GM18870 (cell line): ENCODE measurements around the gene TAAR8.
"Not testable (repeated sequence)": the region's sequence is repeated elsewhere in the genome, so short reads cannot be mapped to it uniquely, and the experiment has no call there.

Experiments
- ATAC-seq: cut with Tn5 transposase; IDR thresholded peaks from one replicate; pipeline ENCODE4 v1.9.1; 2021; ENCODE audit warnings: moderate library complexity; ENCODE audit not compliant: unreplicated experiment

Gene TAAR8

GRCh38 chr6:132552372-132552771 lies at the start of gene TAAR8:
Gene TAAR8 (plus strand): TSS chr6:132552672. CDS start chr6:132552693, 21 bp downstream.
- ATAC-seq, result no peak

GRCh38 chr6:132504757-132505156 lies 47.7 kb upstream of the TAAR8 start:
- ATAC-seq, result no peak

GRCh38 chr6:132505158-132505557 lies 47.3 kb upstream of the TAAR8 start:
- ATAC-seq, result no peak

GRCh38 chr6:132506461-132506860 lies 46.0 kb upstream of the TAAR8 start:
- ATAC-seq, result no peak

GRCh38 chr6:132506869-132507808 lies 45.3 kb upstream of the TAAR8 start:
- ATAC-seq, result no peak

DNA sequence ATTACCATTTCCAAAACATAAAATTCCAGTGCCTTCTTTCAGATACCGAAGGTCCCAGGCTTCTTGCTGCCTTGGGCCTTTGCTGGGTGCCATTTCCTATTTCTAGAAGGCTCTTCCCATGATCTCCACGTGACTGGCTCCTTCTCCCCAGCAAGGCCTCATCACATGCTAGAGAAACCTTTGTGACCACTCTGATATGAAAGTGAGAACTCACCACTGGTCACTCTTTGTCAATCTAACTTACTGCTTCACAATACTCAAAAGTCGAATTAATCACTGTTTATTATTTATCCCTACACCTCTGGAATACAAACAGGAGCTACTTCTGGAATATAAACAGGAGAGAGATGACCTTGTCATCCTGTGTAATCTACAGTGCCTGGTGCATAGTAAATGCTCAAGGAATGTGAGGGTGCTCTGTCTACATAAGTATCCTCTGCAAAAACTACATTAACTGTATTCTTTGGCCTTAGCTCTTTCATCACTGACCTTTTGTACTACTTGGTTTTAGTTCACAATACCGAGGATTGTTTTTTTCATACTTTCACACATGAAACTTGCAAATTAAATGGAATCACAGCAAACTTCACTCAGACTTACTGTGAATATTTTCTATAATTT lies 41.2 kb upstream of the TAAR8 start:
- no peak for ATAC-seq

GRCh38 chr6:132511831-132512220 lies 40.6 kb upstream of the TAAR8 start:
- ATAC-seq, result no peak

DNA sequence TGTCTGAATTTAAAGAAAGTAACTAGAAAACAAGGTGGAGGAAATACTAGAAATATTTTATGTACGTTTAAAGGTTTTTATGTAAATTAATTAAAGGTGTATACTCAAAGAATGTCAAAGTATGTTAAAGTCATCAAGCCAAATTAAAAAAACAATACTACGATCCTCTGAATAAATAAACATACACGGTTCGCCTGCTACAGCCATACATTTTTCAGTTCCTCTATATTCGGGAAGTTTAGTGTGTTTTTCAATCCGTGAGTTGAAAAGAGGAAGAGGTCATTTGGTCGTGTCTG lies 40.2 kb upstream of the TAAR8 start:
- ATAC-seq, result no peak

DNA sequence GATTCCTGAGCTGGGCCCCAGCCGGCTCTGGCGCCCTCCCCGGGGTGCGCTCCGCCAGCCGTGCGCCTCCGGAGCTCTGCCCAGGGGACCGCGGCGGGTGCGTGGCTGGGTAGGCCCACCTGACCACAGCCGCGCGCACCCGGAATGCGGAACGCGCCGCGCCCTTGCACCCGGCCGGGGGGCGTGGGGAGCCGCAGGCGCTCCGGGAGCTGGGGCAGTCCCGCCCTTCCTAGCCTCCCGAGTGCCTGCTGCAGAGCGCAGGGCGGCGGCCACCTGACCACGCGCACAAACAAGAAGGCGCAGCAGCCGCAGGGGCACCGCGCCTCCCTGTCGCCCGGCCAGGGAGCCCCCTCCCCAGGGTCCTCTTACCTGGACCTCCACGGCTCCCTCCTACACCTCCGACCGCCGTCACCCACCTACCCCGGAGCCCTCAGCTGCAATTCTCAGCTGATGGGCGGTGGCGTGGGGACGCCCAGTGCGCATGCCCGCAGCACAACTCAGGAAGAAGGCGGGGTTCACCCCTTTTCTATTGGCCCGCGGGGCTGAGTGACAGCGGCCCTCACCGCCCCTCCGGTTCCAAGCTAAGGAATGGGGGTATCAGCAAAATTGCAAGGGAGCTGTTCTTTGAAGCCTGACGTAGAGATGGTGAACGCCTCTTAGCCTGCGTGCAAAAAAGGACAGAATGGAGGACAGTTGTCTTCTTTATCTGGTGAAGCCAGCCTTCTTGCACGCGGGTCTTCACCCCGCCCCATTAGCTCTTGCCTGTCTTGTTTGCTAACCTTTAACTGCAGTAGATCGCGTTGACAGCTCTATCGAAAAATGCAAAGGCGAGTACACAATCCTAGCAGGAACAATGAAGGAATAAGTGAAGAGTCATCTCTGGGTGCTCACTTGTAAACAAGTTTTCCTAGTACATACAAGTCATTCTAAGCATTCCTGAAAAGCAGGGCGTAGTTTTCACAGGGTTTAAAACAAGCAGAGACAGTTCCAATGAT lies 39.5 kb upstream of the TAAR8 start, which contains the start of gene STX7:
TSS of gene STX7 (minus strand) at position 479 of the 995 bp plus-strand sequence. CDS start 9,586 bp downstream, outside the sequence.
- ATAC-seq, result peak; percentile 90

- no peak for ATAC-seq
Measured at GRCh38 chr6:132513831-132514545, 38.5 kb upstream of the TAAR8 start.

DNA sequence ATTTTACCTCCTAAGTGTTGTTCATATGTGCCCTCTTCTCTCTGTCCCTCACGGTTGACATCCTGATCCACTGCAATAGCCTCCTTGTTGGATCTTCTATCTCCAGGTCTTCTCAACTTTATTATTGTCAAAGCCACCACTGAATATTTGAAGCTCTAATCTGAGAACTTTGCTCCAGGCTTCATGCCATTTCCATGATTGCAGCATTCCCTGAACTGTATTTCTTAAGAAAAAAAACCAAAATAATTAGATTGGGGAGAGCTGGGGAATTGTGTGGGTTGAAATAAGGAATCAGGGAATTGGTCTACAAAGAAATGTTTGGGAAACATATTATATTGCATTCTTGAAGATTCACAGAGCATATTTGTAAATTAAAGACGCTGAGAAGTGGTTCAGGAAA lies 37.1 kb upstream of the TAAR8 start:
- ATAC-seq, result no peak

DNA sequence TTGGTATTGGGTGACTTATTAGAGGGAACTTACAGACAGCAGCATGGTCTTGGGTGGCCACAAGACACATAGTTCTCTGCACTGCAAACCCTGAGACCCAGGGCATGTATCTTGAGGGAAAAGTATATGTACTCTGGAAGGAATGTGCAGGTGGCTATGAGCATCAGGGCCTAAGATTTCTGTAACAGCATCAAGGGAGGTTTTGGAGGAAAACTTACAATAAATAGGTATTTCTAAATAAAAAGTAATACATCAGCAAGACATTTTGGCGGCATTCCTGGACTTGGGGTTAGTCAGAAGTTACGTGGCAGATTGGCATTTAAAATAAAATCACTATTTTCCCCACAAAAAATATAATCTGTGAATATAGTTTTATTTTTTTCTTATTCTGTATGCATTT lies 31.5 kb upstream of the TAAR8 start:
- ATAC-seq, result no peak

DNA sequence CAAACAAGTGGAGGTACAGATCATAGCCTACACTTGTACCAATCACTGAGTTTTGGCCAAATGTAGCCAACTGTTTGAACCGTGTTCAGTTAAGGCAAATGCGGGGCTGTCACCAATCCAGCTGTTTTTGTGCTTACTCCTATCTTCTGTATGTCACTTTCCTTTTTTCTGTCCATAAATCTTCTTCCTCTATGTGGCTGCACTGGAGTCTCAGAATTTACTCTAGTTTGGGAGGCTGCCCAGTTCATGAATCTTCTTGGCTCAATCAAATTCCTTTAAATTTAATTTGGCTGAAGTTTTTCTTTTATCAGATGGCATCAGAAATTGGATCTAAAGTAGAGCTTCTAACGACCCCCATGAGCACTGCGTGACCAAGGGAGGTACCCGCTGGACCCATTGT lies 27.8 kb upstream of the TAAR8 start:
- no peak for ATAC-seq

GRCh38 chr6:132525866-132526265 lies 26.6 kb upstream of the TAAR8 start:
- ATAC-seq, result no peak

- ATAC-seq, result no peak
Measured at GRCh38 chr6:132526461-132526860, 26.0 kb upstream of the TAAR8 start.

DNA sequence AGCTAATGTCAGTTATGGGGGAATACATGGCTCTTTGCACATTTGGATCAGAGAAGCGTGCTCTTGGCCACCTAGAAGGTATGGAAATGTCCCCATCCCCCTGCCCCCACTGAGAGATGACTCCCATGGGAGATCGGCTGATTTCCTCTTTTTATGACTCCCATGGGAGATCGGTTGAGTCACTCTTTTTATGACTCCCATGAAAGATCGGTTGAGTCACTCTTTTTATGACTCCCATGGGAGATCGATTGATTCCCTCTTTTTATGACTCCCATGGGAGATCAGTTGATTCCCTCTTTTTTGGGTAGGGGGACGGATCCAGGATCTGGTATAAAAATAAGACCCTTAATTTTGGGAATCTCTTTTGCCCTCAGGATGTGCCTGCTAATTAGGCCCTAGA lies 24.7 kb upstream of the TAAR8 start:
- ATAC-seq, result no peak

GRCh38 chr6:132530293-132530974 lies 22.0 kb upstream of the TAAR8 start:
- no peak for ATAC-seq

- ATAC-seq, result not testable (repeated sequence)
Measured at GRCh38 chr6:132534546-132534945, 17.9 kb upstream of the TAAR8 start.

DNA sequence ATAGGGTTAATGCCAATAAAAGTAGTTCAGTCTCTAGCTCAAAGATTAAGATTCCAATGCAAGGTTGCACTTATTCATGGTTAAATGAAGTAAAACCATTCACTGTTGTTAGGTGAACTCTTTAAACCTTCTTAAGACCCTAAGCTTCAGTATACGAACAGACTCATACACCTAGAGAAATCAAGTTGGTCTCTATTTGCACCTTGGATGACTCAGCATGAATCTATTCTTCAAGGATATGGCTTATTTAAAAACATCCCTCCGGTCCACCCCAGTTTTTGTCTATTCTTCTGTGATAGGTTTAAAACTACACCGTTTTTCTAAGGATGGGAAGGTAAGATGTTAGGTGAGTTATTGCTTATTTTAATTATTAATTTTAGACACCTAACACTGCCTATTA lies 15.3 kb upstream of the TAAR8 start:
- no peak for ATAC-seq

DNA sequence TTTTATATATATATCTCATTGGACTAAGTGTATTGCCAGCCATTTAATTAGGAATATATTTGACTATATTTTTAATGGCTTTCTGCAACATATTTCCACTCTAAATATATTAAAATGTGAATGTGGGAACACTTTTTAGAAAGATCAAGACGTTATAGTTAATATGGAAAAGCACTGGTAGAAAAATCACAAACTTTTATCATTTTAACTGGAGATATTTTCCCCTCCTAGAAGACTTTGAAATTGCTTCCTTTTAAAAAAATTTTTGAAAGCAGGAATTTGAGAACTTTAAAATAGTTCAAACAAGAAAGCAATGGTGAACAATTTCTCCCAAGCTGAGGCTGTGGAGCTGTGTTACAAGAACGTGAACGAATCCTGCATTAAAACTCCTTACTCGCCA lies 14.5 kb upstream of the TAAR8 start, which contains the start of gene TAAR9:
TSS of gene TAAR9 (plus strand) at position 301 of the 400 bp plus-strand sequence. CDS start at position 314, 13 bp downstream.
- ATAC-seq, result no peak
